ENCODE data around the gene CLCN1.

The CLCN1 gene

GRCh38 chr7:143321734-143322133, 5.8 kb downstream of the CLCN1 start:
- TF ChIP-seq, protein P1, sequence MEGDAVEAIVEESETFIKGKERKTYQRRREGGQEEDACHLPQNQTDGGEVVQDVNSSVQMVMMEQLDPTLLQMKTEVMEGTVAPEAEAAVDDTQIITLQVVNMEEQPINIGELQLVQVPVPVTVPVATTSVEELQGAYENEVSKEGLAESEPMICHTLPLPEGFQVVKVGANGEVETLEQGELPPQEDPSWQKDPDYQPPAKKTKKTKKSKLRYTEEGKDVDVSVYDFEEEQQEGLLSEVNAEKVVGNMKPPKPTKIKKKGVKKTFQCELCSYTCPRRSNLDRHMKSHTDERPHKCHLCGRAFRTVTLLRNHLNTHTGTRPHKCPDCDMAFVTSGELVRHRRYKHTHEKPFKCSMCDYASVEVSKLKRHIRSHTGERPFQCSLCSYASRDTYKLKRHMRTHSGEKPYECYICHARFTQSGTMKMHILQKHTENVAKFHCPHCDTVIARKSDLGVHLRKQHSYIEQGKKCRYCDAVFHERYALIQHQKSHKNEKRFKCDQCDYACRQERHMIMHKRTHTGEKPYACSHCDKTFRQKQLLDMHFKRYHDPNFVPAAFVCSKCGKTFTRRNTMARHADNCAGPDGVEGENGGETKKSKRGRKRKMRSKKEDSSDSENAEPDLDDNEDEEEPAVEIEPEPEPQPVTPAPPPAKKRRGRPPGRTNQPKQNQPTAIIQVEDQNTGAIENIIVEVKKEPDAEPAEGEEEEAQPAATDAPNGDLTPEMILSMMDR (IDR thresholded peaks at IDR 0.05): no peak
- no peak overlapping the region for H3K4me3 ChIP-seq
- no peak overlapping the region for H3K27ac ChIP-seq
- DNase-seq (ENCODE audit: low spot score): no peak

GRCh38 chr7:143322760-143323633, 7.1 kb downstream of the CLCN1 start:
- H3K27ac ChIP-seq: no peak overlapping the region
- no peak for DNase-seq (ENCODE audit: low spot score)
- TF ChIP-seq, protein P1 (IDR thresholded peaks at IDR 0.05): no peak
- no peak overlapping the region for H3K4me3 ChIP-seq

DNA sequence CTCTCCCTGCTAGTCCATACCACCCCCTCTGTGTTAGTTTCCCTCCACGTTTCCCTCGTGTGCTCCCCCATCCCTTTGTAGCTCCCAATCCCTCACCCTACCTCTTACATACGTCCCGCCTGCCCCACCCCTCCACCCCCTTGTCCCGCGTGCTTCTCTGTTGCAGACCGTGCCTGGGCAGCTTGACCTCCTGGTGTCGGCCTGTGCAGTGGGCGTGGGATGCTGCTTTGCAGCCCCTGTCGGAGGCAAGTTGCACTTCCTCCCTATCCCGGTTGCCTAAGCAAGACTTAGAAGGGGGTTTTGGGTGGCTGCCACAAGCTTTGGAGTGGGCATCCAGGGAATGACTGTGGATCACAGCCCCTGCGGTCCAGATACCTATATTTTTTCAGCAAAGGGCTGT, 7.7 kb downstream of the CLCN1 start:
- H3K4me3 ChIP-seq: no peak overlapping the region
- no peak for DNase-seq (ENCODE audit: low spot score)
- TF ChIP-seq, protein P1 (IDR thresholded peaks at IDR 0.05): no peak
- H3K27ac ChIP-seq: no peak overlapping the region

GRCh38 chr7:143325240-143325639, 9.3 kb downstream of the CLCN1 start:
- TF ChIP-seq, protein P1 (IDR thresholded peaks at IDR 0.05): no peak
- Histone ChIP-seq H3K27ac (no peak overlapping the region), H3K4me3 (no peak overlapping the region)
- DNase-seq (ENCODE audit: low spot score): no peak

DNA sequence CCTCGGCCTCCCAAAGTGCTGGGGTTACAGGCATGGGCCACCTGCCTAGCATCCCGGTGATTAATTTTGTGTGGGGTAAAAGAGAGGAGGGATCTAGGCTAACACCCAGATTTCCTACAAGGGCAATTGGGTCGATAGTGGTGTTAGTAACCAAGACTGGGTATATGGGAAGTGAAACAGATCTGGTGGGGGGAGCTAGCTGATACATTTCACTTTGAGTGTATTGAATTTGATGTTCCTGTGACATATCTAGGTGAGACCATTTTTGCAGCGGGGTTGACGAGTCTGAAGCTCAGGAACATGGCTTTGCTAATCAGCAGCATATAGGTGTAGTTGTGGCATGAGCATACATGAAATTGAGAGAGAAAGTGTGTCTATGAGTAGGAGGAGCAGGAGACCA, 12.0 kb downstream of the CLCN1 start:
- Histone ChIP-seq H3K27ac (no peak overlapping the region), H3K4me3 (no peak overlapping the region)
- no peak for DNase-seq (ENCODE audit: low spot score)
- TF ChIP-seq, protein P1 (IDR thresholded peaks at IDR 0.05): no peak

DNA sequence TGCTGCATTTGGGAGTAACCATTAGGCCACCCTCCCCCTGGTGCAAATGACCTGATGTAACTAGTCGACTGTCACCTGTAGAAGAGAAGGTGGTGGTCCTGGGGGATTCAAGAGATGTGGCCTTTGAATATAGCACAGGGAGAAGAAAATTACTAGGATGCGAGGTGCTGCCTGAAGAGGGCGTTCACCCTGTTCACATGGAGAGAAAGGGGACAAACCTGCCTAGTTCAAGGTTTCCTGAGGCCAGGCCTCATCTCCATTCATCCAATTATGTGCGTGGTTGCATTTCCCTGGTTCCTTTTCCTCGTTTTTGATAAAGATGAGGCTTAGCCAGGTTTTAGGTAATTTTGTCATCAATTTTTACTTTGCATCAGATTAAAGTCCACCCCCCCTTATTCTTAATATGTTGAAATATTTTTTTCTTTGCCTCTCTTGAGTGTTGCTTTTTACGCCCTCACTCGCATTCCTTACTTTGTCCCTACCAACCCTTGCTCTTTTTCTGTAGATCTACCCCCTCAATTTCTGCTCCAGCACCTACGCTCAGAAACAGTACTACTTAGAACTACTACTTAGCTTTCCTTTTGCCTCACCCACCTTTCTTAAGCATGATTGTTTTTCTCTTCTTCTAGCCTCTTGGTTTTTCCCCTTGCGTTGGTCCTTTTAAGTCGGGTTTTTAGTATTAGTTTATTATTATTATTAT, 13.7 kb downstream of the CLCN1 start:
- Histone ChIP-seq H3K4me3 (no peak overlapping the region), H3K27ac (no peak overlapping the region)
- no peak for DNase-seq (ENCODE audit: low spot score)
- TF ChIP-seq, protein P1 (IDR thresholded peaks at IDR 0.05): no peak
